ENCODE measurements around the gene TMEM234.

DNA sequence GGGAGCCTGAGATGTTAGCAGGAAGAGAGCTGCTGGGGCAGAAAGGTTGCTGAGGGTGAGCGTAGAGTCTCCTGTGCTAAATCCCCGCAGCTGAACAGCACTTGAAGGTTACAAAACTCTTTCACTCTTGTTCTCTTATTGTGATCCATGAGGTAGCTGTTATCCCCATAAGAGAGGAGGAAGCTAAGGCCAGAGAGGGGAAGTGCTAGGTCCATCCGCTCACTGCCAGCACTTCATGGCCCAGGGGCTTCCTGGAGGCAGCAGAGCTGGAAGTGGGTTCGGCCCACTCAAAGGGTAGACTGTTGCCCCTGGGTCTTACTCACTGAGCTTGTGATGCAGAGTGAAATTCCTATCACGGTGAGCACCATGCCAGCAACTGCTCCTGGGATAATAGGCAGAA, 5.6 kb downstream of the TMEM234 start:
- TF ChIP-seq, protein P1, sequence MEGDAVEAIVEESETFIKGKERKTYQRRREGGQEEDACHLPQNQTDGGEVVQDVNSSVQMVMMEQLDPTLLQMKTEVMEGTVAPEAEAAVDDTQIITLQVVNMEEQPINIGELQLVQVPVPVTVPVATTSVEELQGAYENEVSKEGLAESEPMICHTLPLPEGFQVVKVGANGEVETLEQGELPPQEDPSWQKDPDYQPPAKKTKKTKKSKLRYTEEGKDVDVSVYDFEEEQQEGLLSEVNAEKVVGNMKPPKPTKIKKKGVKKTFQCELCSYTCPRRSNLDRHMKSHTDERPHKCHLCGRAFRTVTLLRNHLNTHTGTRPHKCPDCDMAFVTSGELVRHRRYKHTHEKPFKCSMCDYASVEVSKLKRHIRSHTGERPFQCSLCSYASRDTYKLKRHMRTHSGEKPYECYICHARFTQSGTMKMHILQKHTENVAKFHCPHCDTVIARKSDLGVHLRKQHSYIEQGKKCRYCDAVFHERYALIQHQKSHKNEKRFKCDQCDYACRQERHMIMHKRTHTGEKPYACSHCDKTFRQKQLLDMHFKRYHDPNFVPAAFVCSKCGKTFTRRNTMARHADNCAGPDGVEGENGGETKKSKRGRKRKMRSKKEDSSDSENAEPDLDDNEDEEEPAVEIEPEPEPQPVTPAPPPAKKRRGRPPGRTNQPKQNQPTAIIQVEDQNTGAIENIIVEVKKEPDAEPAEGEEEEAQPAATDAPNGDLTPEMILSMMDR (IDR thresholded peaks at IDR 0.05), result no peak
- no peak for TF ChIP-seq EP300 (IDR thresholded peaks at IDR 0.05)
